ENCODE data around the gene BORCS8. TPM values are rescaled to one million over a fixed set of nuclear protein-coding genes. Genes with fewer than 3 reads are reported as not detected.

BORCS8 gene
- total and polyA plus RNA-seq, 9 donors, result 5.4 to 19.0 (median 15.0) TPM

GRCh38 chr19:19207637-19208572 is 16.0 kb upstream of the BORCS8 start:
- intact Hi-C loops (cut with DNase I), result no loop called here
- Histone ChIP-seq H3K36me3 (no peaks in the 10 kb centered on the region), H3K4me1 (ENCODE audit: insufficient read depth) (no peaks in the 10 kb centered on the region), H3K27me3 (no peaks in the 10 kb centered on the region), H3K9me3 (no peaks in the 10 kb centered on the region), H3K27ac (no peak overlapping the region), H3K4me3 (no peak overlapping the region)
- TF ChIP-seq POLR2A (IDR thresholded peaks at IDR 0.05), result no peak
- no peak for DNase-seq
- 44 to 50% (median 48%) methylated on average over 7 to 8 of the region's 8 CpGs for WGBS, 3 donors

- Histone ChIP-seq H3K4me1 (ENCODE audit: insufficient read depth) (peaks cover 3% of the 10 kb centered on the region), H3K36me3 (no peaks in the 10 kb centered on the region), H3K4me3 (no peak overlapping the region), H3K9me3 (no peaks in the 10 kb centered on the region), H3K27me3 (no peaks in the 10 kb centered on the region), H3K27ac (no peak overlapping the region)
- WGBS, 3 donors, result 56 to 70% (median 59%) methylated on average over 5 of the region's 5 CpGs
- DNase-seq, result no peak
- TF ChIP-seq EP300 (IDR thresholded peaks at IDR 0.05) (no peak), POLR2A (IDR thresholded peaks at IDR 0.05) (no peak), CTCF (IDR thresholded peaks at IDR 0.05) (no peak)
- intact Hi-C loops (cut with DNase I), result no loop called here
Observed at GRCh38 chr19:19206938-19207337, 15.0 kb upstream of the BORCS8 start.

GRCh38 chr19:19205416-19206410 is 13.8 kb upstream of the BORCS8 start:
- no peak for DNase-seq
- TF ChIP-seq CTCF (IDR thresholded peaks at IDR 0.05) (no peak), POLR2A (IDR thresholded peaks at IDR 0.05) (no peak), EP300 (IDR thresholded peaks at IDR 0.05) (no peak)
- no peaks in the 10 kb centered on the region for H3K9me3 ChIP-seq
- no peaks in the 10 kb centered on the region for H3K36me3 ChIP-seq
- intact Hi-C loops (cut with DNase I), result no loop called here
- H3K4me1 ChIP-seq (ENCODE audit: insufficient read depth), result peaks cover 3% of the 10 kb centered on the region
- no peak overlapping the region for H3K4me3 ChIP-seq
- no peaks in the 10 kb centered on the region for H3K27me3 ChIP-seq
- H3K27ac ChIP-seq, result no peak overlapping the region
- WGBS, 3 donors, result 42 to 47% (median 45%) methylated on average over 14 of the region's 14 CpGs

- 66 to 70% (median 68%) methylated on average over 13 of the region's 13 CpGs for WGBS, 3 donors
- intact Hi-C loops (cut with DNase I), result no loop called here
- H3K27me3 ChIP-seq, result no peaks in the 10 kb centered on the region
Observed at GRCh38 chr19:19204181-19204580, 12.2 kb upstream of the BORCS8 start.

More at GRCh38 chr19:19204181-19204580, 12.2 kb upstream of the BORCS8 start:
- no peak for TF ChIP-seq CTCF (IDR thresholded peaks at IDR 0.05)
- TF ChIP-seq POLR2A (IDR thresholded peaks at IDR 0.05), result no peak
- no peak for TF ChIP-seq EP300 (IDR thresholded peaks at IDR 0.05)
- no peak for DNase-seq
- Histone ChIP-seq H3K4me1 (ENCODE audit: insufficient read depth) (peaks cover 3% of the 10 kb centered on the region), H3K9me3 (no peaks in the 10 kb centered on the region), H3K27ac (no peak overlapping the region), H3K4me3 (no peak overlapping the region), H3K36me3 (no peaks in the 10 kb centered on the region)

Data from ovary (tissue), 9 donors.